Vagina (tissue), 2 donors: Measurements from ENCODE around the gene CRYAA.
"Not testable (repeated sequence)": the region's sequence is repeated elsewhere in the genome, so short reads cannot be mapped to it uniquely, and the experiment has no call there.

Experiments
- POLR2A ChIP-seq, 2 donors: fragments of 450-650 bp; IDR thresholded peaks; one replicate each; pipeline ENCODE4 v1.6.1; 2017; ENCODE audit warnings: antibody characterized with exemption in 2 of 2, mild to moderate bottlenecking in 2 of 2, moderate library complexity in 2 of 2
- TF ChIP-seq, protein P1 (sequence below), 3 experiments: fragments of 450-650 bp in 2 of 3; fragments of 200-600 bp in 1 of 3; sonication (generic) in 1 of 3; IDR thresholded peaks; one replicate each; pipeline ENCODE4 v1.5.1; 2017 to 2019; ENCODE audit warnings: antibody characterized with exemption in 3 of 3, mild to moderate bottlenecking in 2 of 3, moderate library complexity in 2 of 3

- TF ChIP-seq, protein P1, sequence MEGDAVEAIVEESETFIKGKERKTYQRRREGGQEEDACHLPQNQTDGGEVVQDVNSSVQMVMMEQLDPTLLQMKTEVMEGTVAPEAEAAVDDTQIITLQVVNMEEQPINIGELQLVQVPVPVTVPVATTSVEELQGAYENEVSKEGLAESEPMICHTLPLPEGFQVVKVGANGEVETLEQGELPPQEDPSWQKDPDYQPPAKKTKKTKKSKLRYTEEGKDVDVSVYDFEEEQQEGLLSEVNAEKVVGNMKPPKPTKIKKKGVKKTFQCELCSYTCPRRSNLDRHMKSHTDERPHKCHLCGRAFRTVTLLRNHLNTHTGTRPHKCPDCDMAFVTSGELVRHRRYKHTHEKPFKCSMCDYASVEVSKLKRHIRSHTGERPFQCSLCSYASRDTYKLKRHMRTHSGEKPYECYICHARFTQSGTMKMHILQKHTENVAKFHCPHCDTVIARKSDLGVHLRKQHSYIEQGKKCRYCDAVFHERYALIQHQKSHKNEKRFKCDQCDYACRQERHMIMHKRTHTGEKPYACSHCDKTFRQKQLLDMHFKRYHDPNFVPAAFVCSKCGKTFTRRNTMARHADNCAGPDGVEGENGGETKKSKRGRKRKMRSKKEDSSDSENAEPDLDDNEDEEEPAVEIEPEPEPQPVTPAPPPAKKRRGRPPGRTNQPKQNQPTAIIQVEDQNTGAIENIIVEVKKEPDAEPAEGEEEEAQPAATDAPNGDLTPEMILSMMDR (IDR thresholded peaks at IDR 0.05), result not testable (repeated sequence)
- TF ChIP-seq POLR2A (IDR thresholded peaks at IDR 0.05), result not testable (repeated sequence)
Measured at GRCh38 chr21:43181033-43181432, 12.2 kb downstream of the CRYAA start.
